ENCODE results near the gene GPR151. TPM values are rescaled to one million over a fixed set of nuclear protein-coding genes. Genes with fewer than 3 reads are reported as not detected.
A peak's percentile ranks its signal among the peaks of the same experiment; 100 is the strongest.

GPR151 gene
- total and polyA plus RNA-seq, 2 of the 4 experiments (the other 2 are of a cell fraction), result not detected

GRCh38 chr5:146540414-146540813 lies 24.4 kb upstream of the GPR151 start:
- BruUV-seq (replicated peaks), result no TSS peak
- in situ Hi-C loops (cut with MboI; ENCODE audit: low sequenced_read_pairs) (loop anchor here (5.0 to 25.0 kb wide), 4 partner anchors 427 to 1047 kb away; no protein-coding TSS in a partner anchor), dilution Hi-C loops (cut with HindIII; ENCODE audit: low sequenced_read_pairs, unreplicated experiment) (loop anchor here (25.0 kb wide), 1 partner anchor 422 kb away; no protein-coding TSS in a partner anchor), intact Hi-C loops (cut with micrococcal nuclease) (loop anchor here (10.0 kb wide), 1 partner anchor 1034 kb away; no protein-coding TSS in a partner anchor)
- no peaks in the 10 kb centered on the region for H3K36me3 ChIP-seq (ENCODE audit: control insufficient read depth, insufficient read depth, low read length)
- H3K4me3 ChIP-seq (ENCODE audit: insufficient read depth, low read depth, low read length), result no peak overlapping the region
- peaks cover 7% of the 10 kb centered on the region for H3K27me3 ChIP-seq (ENCODE audit: control insufficient read depth, insufficient read depth, low read length)
- WGBS, 2 experiments (ENCODE audit: extremely low coverage in 2 of 2, insufficient read length in 1 of 2), result no CpG with 5 or more reads among the region's 2 CpGs
- no peak overlapping the region for H3K9ac ChIP-seq (ENCODE audit: low read depth, low read length)
- no peak for ATAC-seq (ENCODE audit: low read depth)
- H2BK120ac ChIP-seq (ENCODE audit: low read depth, low read length), result no peak overlapping the region
- no peaks in the 10 kb centered on the region for H3K79me1 ChIP-seq (ENCODE audit: low read depth in 1 of 2, low read length in 2 of 2)
- no peak overlapping the region for H2BK15ac ChIP-seq (ENCODE audit: low read depth, low read length)
- no peak overlapping the region for H2AFZ ChIP-seq (replicated peaks; ENCODE audit: low read length, poor library complexity)
- no peak overlapping the region for H3K27ac ChIP-seq (ENCODE audit: insufficient read depth, low read length)
- no peaks in the 10 kb centered on the region for H3K9me3 ChIP-seq (ENCODE audit: control insufficient read depth, insufficient read depth, low read length)
- H3K23ac ChIP-seq (ENCODE audit: low read depth, low read length), result no peak overlapping the region
- H3K56ac ChIP-seq (ENCODE audit: extremely low read depth, insufficient read depth, low read length), result no peak overlapping the region
- no peak overlapping the region for H3K14ac ChIP-seq (replicated peaks; ENCODE audit: low read depth, low read length)
- POLR2A ChIA-PET (ENCODE audit: unreplicated experiment), result no interaction called here
- no peaks in the 10 kb centered on the region for H4K20me1 ChIP-seq (ENCODE audit: insufficient read depth, low read length)
- no peak overlapping the region for H3K4me2 ChIP-seq (ENCODE audit: low read depth, low read length)
- no peak overlapping the region for H4K91ac ChIP-seq (ENCODE audit: insufficient read depth, low read depth, low read length)
- H4K8ac ChIP-seq (ENCODE audit: low read depth in 2 of 2, low read length in 2 of 2), result no peak overlapping the region
- no peak overlapping the region for H3K18ac ChIP-seq (ENCODE audit: low read depth, low read length)
- no peak overlapping the region for H3K4ac ChIP-seq (ENCODE audit: low read depth, low read length)
- no peak overlapping the region for H4K5ac ChIP-seq (ENCODE audit: low read depth, low read length)
- CTCF ChIA-PET, result interaction anchor here (0.6 to 3.7 kb wide), 3 partner anchors 119 to 426 kb away, joined by 3 to 17 read pairs (median 4); no protein-coding TSS in a partner anchor
- no peak for TF ChIP-seq SMC3 (IDR thresholded peaks at IDR 0.05; ENCODE audit: low read depth, low read length)
- TF ChIP-seq CEBPB (IDR thresholded peaks at IDR 0.05; ENCODE audit: low read depth, low read length), result no peak
- no peak for TF ChIP-seq POLR2A (IDR thresholded peaks at IDR 0.05; ENCODE audit: low read depth, low read length)
- TF ChIP-seq RAD21 (IDR thresholded peaks at IDR 0.05; ENCODE audit: low read length), result no peak
- no peak for TF ChIP-seq RCOR1 (IDR thresholded peaks at IDR 0.05; ENCODE audit: insufficient replicate concordance, low read length)
- no peak for TF ChIP-seq BHLHE40 (IDR thresholded peaks at IDR 0.05; ENCODE audit: low read depth, low read length)
- TF ChIP-seq CHD1 (IDR thresholded peaks at IDR 0.05; ENCODE audit: low read depth, low read length), result no peak
- H3K9me1 ChIP-seq (ENCODE audit: insufficient read depth, low read length), result no peaks in the 10 kb centered on the region; the same call in 1 of the 2 replicates
- no peaks in the 10 kb centered on the region for H3K4me1 ChIP-seq (ENCODE audit: control insufficient read depth, insufficient read depth, low read length)
- H2AK5ac ChIP-seq (ENCODE audit: low read depth, low read length), result no peak overlapping the region
- DNase-seq, result peak; percentile 13
- no peak overlapping the region for H2AK9ac ChIP-seq (replicated peaks; ENCODE audit: low read depth, low read length, poor library complexity)
- H2BK20ac ChIP-seq (ENCODE audit: low read depth, low read length), result no peak overlapping the region
- no peak overlapping the region for H2BK5ac ChIP-seq (ENCODE audit: low read depth, low read length, poor library complexity, severe bottlenecking)
